Motor neuron (in vitro differentiated cells): ENCODE measurements around the gene ODAD3. TPM values are rescaled to one million over a fixed set of nuclear protein-coding genes. Genes with fewer than 3 reads are reported as not detected.
"Not testable (repeated sequence)": the region's sequence is repeated elsewhere in the genome, so short reads cannot be mapped to it uniquely, and the experiment has no call there.

Experiments used
- ATAC-seq, 8 experiments: fragments of 200-7000 bp; cut with Tn5 transposase; replicated peaks in 6 of 8; 2 replicates each; pipeline ENCODE4 v1.8.0; 2021; ENCODE audit warnings: mild to moderate bottlenecking in 8 of 8, moderate library complexity in 8 of 8
- H3K27ac ChIP-seq, 2 donors: fragments of 250-450 bp; sonication (Bioruptor Pico); 2 replicates each; pipeline ENCODE4 v1.9.0; 2021; ENCODE audit warnings: antibody characterized with exemption in 2 of 2, mild to moderate bottlenecking in 2 of 2, moderate library complexity in 1 of 2
- H3K4me1 ChIP-seq, 2 donors: fragments of 250-450 bp; sonication (Bioruptor Pico); replicated peaks in 1 of 2; 2 replicates each; pipeline ENCODE4 v1.6.1; 2021; ENCODE audit warnings: antibody characterized with exemption in 2 of 2, mild to moderate bottlenecking in 2 of 2, moderate library complexity in 1 of 2
- H3K4me3 ChIP-seq, 5 donors: fragments of 250-450 bp; sonication (Bioruptor Pico); 2 replicates each; pipeline ENCODE4 v1.9.0; 2021; ENCODE audit warnings: antibody characterized with exemption in 5 of 5, mild to moderate bottlenecking in 5 of 5, moderate library complexity in 4 of 5
- WGBS, 10 experiments: fragments of 450-650 bp; shearing (Covaris generic); methylation state at CpG; one replicate each; pipeline ENCODE4 v1.0.0; 2022; 5-methylcytosine and 5-hydroxymethylcytosine counted together
- in situ Hi-C, 9 experiments: fragments of 400-800 bp; cut with MboI; loops; one replicate each; pipeline ENCODE4 v1.15.0; 2021; ENCODE audit warnings: low sequenced_read_pairs in 9 of 9, low pct_unique_long_range_greater_than_20kb in 2 of 9; ENCODE audit not compliant: unreplicated experiment in 9 of 9
- total RNA-seq, 8 experiments: library from RNA; unstranded; fragments of 300-600 nt; gene quantifications; 2 replicates each; pipeline versions ENCODE4 v1.2.3 to v1.2.4, GENCODE V29; 2022

ODAD3 gene
- total RNA-seq, 8 experiments from 2014 or later: 0.45 to 5.1 (median 1.6) TPM

- in situ Hi-C loops: no loop called here
- Histone ChIP-seq H3K4me3 (no peak overlapping the region), H3K27ac (peak overlapping the region in 1 of 2 donors; percentile 55), H3K4me1 (peaks cover 8 to 9% of the 10 kb centered on the region in 2 donors)
- WGBS, 10 experiments: 100% methylated on average over 1 of the region's 23 CpGs; no CpG with 5 or more reads in 9 of the 10 experiments
- peak; percentile 46 to 91 (median 60) for ATAC-seq
These were observed 11.9 kb upstream of the ODAD3 start for GRCh38 chr19:11446652-11447301.

DNA sequence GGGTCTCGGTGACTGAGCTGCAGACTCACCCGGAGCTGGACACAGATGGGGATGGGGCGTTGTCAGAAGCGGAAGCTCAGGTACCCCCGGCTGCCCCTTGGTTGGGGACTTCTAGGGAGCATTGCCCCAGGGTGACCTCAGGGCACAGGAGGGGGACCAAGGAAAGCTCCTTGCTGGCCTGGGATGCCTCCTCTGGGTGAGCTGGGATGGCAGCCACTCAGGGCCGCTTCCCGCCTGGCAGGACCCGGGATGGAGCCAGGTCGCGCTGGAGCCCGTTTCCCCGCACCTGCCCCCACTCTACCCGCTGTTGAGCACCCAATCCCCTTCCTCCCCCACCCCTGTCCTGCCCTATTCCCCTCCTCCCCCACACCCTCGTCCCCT lies 11.3 kb upstream of the ODAD3 start:
- Histone ChIP-seq H3K27ac (no peak overlapping the region), H3K4me1 (peaks cover 3 to 4% of the 10 kb centered on the region in 2 donors), H3K4me3 (no peak overlapping the region)
- WGBS, 10 experiments: 93% methylated on average over 6 of the region's 14 CpGs; no CpG with 5 or more reads in 9 of the 10 experiments
- in situ Hi-C loops: no loop called here
- ATAC-seq: peak in 2 of 8 experiments; percentile 3

DNA sequence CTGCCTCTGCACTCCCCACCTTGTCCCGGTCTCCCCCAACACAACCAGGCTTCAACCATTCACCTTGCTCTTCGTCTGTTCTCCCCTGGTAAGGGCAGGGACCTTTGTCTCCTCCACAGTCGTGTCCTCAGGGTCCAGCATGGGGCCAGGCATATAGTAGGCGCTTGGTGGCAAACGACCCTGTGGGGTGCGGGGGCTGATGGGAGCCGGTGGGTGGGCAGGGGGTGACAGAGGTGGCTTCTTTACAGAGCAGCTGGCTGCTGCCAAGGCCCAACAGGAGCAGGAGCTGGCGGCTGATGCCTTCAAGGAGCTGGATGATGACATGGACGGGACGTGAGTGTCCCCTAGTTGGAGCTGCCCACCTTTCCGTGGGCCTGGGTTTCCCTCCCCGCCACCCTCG lies 10.2 kb upstream of the ODAD3 start:
- no peak for ATAC-seq
- Histone ChIP-seq H3K4me3 (no peak overlapping the region), H3K27ac (no peak overlapping the region), H3K4me1 (no peaks in the 10 kb centered on the region)
- in situ Hi-C loops: no loop called here
- no CpG with 5 or more reads among the region's 13 CpGs for WGBS, 10 experiments

DNA sequence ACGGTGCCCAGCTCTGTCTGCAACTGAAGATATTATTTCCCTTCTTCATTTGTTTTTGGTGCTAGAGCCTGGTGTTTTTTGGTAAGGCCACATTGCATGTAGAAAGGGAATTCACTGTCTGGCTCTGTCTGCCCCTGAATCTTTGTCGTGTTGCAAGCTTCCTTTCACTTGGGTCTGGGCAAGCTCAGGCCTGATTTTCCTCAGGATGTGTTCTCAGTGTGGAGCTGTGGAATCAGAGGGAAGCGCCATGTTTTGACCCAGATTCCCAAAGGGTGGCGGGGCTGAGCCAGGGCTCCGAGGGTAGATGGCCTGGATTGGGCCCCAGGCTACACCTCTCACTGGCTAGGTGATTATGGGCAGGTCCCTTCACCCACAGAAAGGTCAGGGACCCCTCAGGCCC lies 9.1 kb upstream of the ODAD3 start:
- H3K4me1 ChIP-seq: no peaks in the 10 kb centered on the region
- no peak for ATAC-seq
- no peak overlapping the region for H3K27ac ChIP-seq
- 87 to 100% methylated on average over 1 to 3 of the region's 5 CpGs; no CpG with 5 or more reads in 8 of the 10 experiments for WGBS, 10 experiments
- in situ Hi-C loops: no loop called here
- H3K4me3 ChIP-seq: no peak overlapping the region

DNA sequence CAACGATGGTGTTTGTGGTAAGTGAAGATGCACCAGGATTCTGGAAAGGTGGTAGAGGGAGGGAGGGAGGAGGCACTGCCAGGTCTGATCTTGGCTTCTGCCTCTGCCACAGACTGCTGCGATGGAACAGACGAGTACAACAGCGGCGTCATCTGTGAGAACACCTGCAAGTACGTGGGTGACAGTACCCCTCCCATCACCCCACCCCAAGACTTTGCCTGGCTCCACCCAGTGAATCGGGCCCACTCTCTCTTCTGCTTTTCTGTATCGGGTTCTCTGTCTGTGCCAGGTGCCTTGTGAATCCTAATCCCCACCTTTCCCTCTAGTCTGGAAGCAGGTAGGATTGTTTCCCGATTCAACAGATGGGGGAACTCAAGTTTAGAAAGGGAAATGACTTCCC lies 3.0 kb upstream of the ODAD3 start:
- in situ Hi-C loops: no loop called here
- no peak for ATAC-seq
- 83 to 100% (median 92%) methylated on average over 1 to 9 of the region's 9 CpGs; no CpG with 5 or more reads in 6 of the 10 experiments for WGBS, 10 experiments
- peaks cover 5 to 15% of the 10 kb centered on the region in 2 donors for H3K4me1 ChIP-seq
- no peak overlapping the region for H3K27ac ChIP-seq
- no peak overlapping the region for H3K4me3 ChIP-seq

GRCh38 chr19:11435833-11436313 lies 952 bp upstream of the ODAD3 start:
- Histone ChIP-seq H3K4me1 (peaks cover 5 to 15% of the 10 kb centered on the region in 2 donors), H3K4me3 (peak overlapping the region; percentile 44 to 77 (median 72)), H3K27ac (peak overlapping the region; percentile 34 to 89)
- ATAC-seq: peak in 3 of 8 experiments; percentile 4 to 10 (median 5)
- WGBS, 10 experiments: 0 to 26% (median 0%) methylated on average over 2 to 5 of the region's 21 CpGs; no CpG with 5 or more reads in 4 of the 10 experiments
- in situ Hi-C loops: no loop called here

DNA sequence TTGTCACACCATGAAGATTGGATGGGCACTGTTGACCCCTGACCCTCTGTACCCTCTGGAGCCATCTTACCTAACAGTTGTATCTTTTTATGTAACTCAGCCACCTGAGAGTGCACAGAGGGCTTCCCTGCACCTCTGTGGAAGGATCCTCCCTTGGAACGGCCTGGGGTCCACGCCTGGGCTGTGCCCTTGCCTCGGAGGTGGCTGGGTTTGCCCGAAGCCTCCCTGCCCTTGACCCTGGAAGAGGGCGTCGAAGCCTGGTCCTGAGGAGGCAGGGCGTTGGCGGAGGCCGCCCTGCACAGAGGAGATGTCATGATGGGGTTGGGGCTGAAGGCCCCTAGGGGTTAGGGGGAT lies 241 bp downstream of the ODAD3 start:
- in situ Hi-C loops: no loop called here
- ATAC-seq: peak in 7 of 8 experiments; percentile 0 to 34 (median 29)
- 4 to 20% (median 7%) methylated on average over 1 to 4 of the region's 9 CpGs; no CpG with 5 or more reads in 7 of the 10 experiments for WGBS, 10 experiments

DNA sequence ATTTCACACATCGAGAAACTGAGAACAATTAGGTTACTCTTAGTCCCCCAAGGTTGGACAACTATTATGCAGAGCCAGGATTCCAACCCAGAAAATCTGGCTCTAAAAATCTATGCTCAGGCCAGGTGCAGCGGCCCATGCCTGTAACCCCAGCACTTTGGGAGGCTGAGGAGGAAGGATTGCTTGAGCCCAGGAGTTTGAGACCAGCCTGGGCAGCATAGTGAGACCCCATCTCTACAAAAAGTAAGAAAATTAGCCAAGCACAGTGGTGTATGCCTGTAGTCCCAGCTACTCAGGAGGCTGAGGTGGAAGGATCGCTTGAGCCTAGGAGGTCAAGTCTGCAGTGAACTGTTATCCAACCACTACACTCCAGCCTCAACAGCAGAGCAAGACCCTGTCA lies 1.4 kb downstream of the ODAD3 start:
- H3K4me1 ChIP-seq: peaks cover 5 to 15% of the 10 kb centered on the region in 2 donors
- in situ Hi-C loops, H3K27ac ChIP-seq, ATAC-seq, H3K4me3 ChIP-seq: not testable (repeated sequence)
- 60 to 100% (median 93%) methylated on average over 1 to 3 of the region's 3 CpGs; no CpG with 5 or more reads in 3 of the 10 experiments for WGBS, 10 experiments

More for the DNA sequence above, 241 bp downstream of the ODAD3 start:
- Histone ChIP-seq H3K27ac (peak overlapping the region; percentile 76 to 89), H3K4me1 (peaks cover 5 to 15% of the 10 kb centered on the region in 2 donors), H3K4me3 (peak overlapping the region; percentile 31 to 77 (median 72))

DNA sequence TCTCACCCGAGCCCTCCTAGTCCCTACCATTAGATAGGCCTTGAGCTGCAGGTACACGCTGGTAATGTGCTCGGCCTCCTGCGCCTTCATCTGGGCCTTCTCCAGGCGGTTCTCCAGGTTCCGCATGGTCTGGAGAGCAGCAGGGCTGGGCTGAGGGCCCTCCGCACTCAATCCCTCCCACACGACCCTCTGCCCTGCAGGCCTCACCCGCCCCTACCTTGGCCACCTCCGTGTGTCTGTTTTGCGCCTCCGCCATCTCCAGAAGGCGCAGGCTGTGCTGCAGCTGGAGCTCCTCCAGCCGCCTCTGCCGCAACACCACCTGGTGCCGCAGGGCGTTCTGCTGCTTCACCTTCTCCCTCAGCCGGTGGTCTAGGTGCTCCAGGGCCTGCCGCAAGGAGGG lies 8.3 kb downstream of the ODAD3 start:
- peaks cover 2 to 7% of the 10 kb centered on the region in 2 donors for H3K4me1 ChIP-seq
- in situ Hi-C loops: no loop called here
- H3K27ac ChIP-seq: no peak overlapping the region
- H3K4me3 ChIP-seq: no peak overlapping the region
- ATAC-seq: no peak
- 76 to 100% (median 85%) methylated on average over 1 to 7 of the region's 19 CpGs; no CpG with 5 or more reads in 4 of the 10 experiments for WGBS, 10 experiments

GRCh38 chr19:11425719-11426457 lies 9.0 kb downstream of the ODAD3 start:
- no peak overlapping the region for H3K27ac ChIP-seq
- no peak overlapping the region for H3K4me3 ChIP-seq
- ATAC-seq: no peak
- in situ Hi-C loops: no loop called here
- peaks cover 8 to 15% of the 10 kb centered on the region in 2 donors for H3K4me1 ChIP-seq
- WGBS, 10 experiments: 90% methylated on average over 2 of the region's 28 CpGs; no CpG with 5 or more reads in 9 of the 10 experiments

DNA sequence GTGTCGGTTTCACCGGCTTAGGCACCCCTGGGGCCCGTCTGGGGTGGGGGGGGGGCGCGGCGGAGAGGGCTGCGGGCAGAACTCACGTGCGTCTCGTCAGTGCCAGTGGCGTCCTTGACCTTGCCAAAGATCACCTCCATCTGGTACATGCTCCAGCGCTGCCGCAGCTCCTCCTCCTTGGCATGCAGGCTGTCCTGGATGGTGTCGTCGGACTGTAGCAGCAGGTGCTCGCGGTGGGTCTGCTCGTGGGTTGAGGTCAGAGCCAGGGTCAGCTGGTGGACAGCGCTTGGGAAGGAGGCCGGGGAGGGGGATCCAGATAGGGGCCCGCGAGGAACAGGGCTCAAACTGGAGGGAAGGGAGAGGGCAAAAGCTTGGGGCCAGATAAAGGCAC lies 11.1 kb downstream of the ODAD3 start:
- peak overlapping the region in 1 of 5 donors; percentile 10 for H3K4me3 ChIP-seq
- WGBS, 10 experiments: 0 to 19% methylated on average over 1 to 5 of the region's 22 CpGs; no CpG with 5 or more reads in 8 of the 10 experiments
- in situ Hi-C loops: no loop called here
- H3K4me1 ChIP-seq: peaks cover 13 to 22% of the 10 kb centered on the region in 2 donors
- H3K27ac ChIP-seq: no peak overlapping the region
- ATAC-seq: no peak

GRCh38 chr19:11423164-11423790 lies 11.6 kb downstream of the ODAD3 start:
- WGBS, 10 experiments: 14 to 100% (median 50%) methylated on average over 1 to 9 of the region's 27 CpGs; no CpG with 5 or more reads in 1 of the 10 experiments
- H3K27ac ChIP-seq: no peak overlapping the region
- ATAC-seq: no peak
- in situ Hi-C loops: no loop called here
- peak overlapping the region in 1 of 5 donors; percentile 23 for H3K4me3 ChIP-seq
- peaks cover 13 to 27% of the 10 kb centered on the region in 2 donors for H3K4me1 ChIP-seq
